Activated CD8-positive, alpha-beta memory T cell treated with anti-CD3 and anti-CD28 coated beads, Interleukin-2, amount 10 ng/mL, durations not matched to agents 7 days and 5 days (primary cell): ENCODE measurements around the gene PLXND1. TPM values are rescaled to one million over a fixed set of nuclear protein-coding genes. Genes with fewer than 3 reads are reported as not detected.

Experiments used
- ATAC-seq: fragments of 150-1000 bp; cut with Tn5 transposase; one replicate; pipeline ENCODE4 v1.10.0; 2021; ENCODE audit warnings: moderate library complexity
- CTCF ChIA-PET: fragments of 350-600 bp; sonication (Branson Sonifier 250); formaldehyde crosslinking; loops from one replicate; lab custom pipeline; 2021; ENCODE audit warnings: antibody characterized with exemption; lab: Charles Lee
- DNase-seq: peaks from one replicate; pipeline ENCODE4 v3.0.0-alpha.2; 2020
- H3K27ac Mint-ChIP-seq: one replicate; pipeline ENCODE4 v1.8.0; 2021; ENCODE audit warnings: mild to moderate bottlenecking, mixed read lengths
- H3K27me3 Mint-ChIP-seq: one replicate; pipeline ENCODE4 v1.8.0; 2021; ENCODE audit warnings: mixed read lengths
- H3K36me3 Mint-ChIP-seq: one replicate; pipeline ENCODE4 v1.8.0; 2021; ENCODE audit warnings: mild to moderate bottlenecking, mixed read lengths
- H3K4me1 Mint-ChIP-seq: one replicate; pipeline ENCODE4 v1.8.0; 2021; ENCODE audit warnings: mixed read lengths
- H3K4me3 Mint-ChIP-seq: one replicate; pipeline ENCODE4 v1.8.0; 2021; ENCODE audit warnings: mild to moderate bottlenecking, moderate library complexity, mixed read lengths
- H3K9me3 Mint-ChIP-seq: one replicate; pipeline ENCODE4 v1.8.0; 2022; ENCODE audit warnings: low read depth, mixed read lengths
- total RNA-seq, 2 experiments: library from RNA; stranded (reverse); gene quantifications; one replicate each; pipeline ENCODE4 v1.2.3, GENCODE V29; 2021

Gene PLXND1
- total RNA-seq, 2 experiments from 2014 or later, result 1.1 to 3.0 TPM

GRCh38 chr3:129624347-129625071, 18.0 kb upstream of the PLXND1 start:
- Mint-ChIP-seq H3K9me3 (no peaks in the 10 kb centered on the region), H3K4me1 (peaks cover 20% of the 10 kb centered on the region), H3K4me3 (no peak overlapping the region), H3K36me3 (no peaks in the 10 kb centered on the region), H3K27ac (no peak overlapping the region), H3K27me3 (peaks cover 7% of the 10 kb centered on the region)
- no peak for ATAC-seq
- DNase-seq, result no peak
- CTCF ChIA-PET, result no interaction called here

- no peak for ATAC-seq
- Mint-ChIP-seq H3K4me3 (no peak overlapping the region), H3K9me3 (no peaks in the 10 kb centered on the region), H3K36me3 (no peaks in the 10 kb centered on the region), H3K4me1 (peaks cover 22% of the 10 kb centered on the region), H3K27me3 (peaks cover 11% of the 10 kb centered on the region), H3K27ac (no peak overlapping the region)
- no peak for DNase-seq
- CTCF ChIA-PET, result no interaction called here
These were observed 17.1 kb upstream of the PLXND1 start for GRCh38 chr3:129623447-129624118.

- Mint-ChIP-seq H3K4me3 (no peak overlapping the region), H3K4me1 (peaks cover 21% of the 10 kb centered on the region), H3K27ac (no peak overlapping the region), H3K9me3 (no peaks in the 10 kb centered on the region), H3K27me3 (peaks cover 9% of the 10 kb centered on the region), H3K36me3 (no peaks in the 10 kb centered on the region)
- ATAC-seq (no peak), DNase-seq (no peak)
- CTCF ChIA-PET, result no interaction called here
These were observed 16.5 kb upstream of the PLXND1 start for GRCh38 chr3:129622933-129623332.

GRCh38 chr3:129622226-129622874, 15.9 kb upstream of the PLXND1 start:
- Mint-ChIP-seq H3K9me3 (no peaks in the 10 kb centered on the region), H3K36me3 (no peaks in the 10 kb centered on the region), H3K27ac (no peak overlapping the region), H3K4me3 (no peak overlapping the region), H3K27me3 (peaks cover 9% of the 10 kb centered on the region), H3K4me1 (peaks cover 16% of the 10 kb centered on the region)
- ATAC-seq (no peak), DNase-seq (no peak)
- CTCF ChIA-PET, result no interaction called here

GRCh38 chr3:129621626-129622225, 15.2 kb upstream of the PLXND1 start:
- no peaks in the 10 kb centered on the region for H3K9me3 Mint-ChIP-seq
- ATAC-seq (no peak), DNase-seq (no peak)
- no peak overlapping the region for H3K27ac Mint-ChIP-seq
- peaks cover 9% of the 10 kb centered on the region for H3K27me3 Mint-ChIP-seq
- CTCF ChIA-PET, result interaction anchor here (0.6 kb wide), 1 partner anchor 129 kb away, joined by 3 read pairs; no protein-coding TSS in a partner anchor
- H3K4me3 Mint-ChIP-seq, result no peak overlapping the region
- H3K36me3 Mint-ChIP-seq, result no peaks in the 10 kb centered on the region
- peaks cover 14% of the 10 kb centered on the region for H3K4me1 Mint-ChIP-seq

- CTCF ChIA-PET, result interaction anchor here (0.6 kb wide), 1 partner anchor 130 kb away, joined by 3 read pairs; no protein-coding TSS in a partner anchor
- no peak overlapping the region for H3K27ac Mint-ChIP-seq
- no peak overlapping the region for H3K4me3 Mint-ChIP-seq
- H3K9me3 Mint-ChIP-seq, result no peaks in the 10 kb centered on the region
- H3K4me1 Mint-ChIP-seq, result peaks cover 8% of the 10 kb centered on the region
- no peak for DNase-seq
- no peaks in the 10 kb centered on the region for H3K36me3 Mint-ChIP-seq
- peaks cover 9% of the 10 kb centered on the region for H3K27me3 Mint-ChIP-seq
- no peak for ATAC-seq
These were observed 14.5 kb upstream of the PLXND1 start for GRCh38 chr3:129620828-129621559.

DNA sequence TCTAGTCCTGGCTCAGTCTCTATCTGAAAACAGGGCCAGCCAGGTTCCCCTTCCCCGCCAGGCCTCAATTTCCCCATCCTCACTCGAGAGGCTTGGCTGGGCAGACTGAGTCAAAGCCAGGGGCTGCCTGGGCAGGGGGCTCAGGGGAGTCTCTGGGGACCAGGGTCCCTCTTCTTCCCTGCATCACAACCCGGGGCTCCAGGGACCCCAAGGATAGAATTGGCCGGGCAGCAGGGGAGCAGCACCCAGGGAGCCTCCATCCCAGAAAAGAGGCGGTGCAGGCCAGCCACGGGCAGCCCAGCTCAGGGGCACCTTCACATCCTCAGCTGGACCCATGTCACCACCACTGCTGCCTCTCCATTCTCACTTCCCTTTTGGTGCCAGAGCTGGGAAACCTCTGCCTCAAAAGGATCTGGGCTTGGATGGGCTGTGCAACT, 13.3 kb upstream of the PLXND1 start:
- ATAC-seq, result no peak
- H3K27me3 Mint-ChIP-seq, result peaks cover 5% of the 10 kb centered on the region
- no peaks in the 10 kb centered on the region for H3K9me3 Mint-ChIP-seq
- H3K27ac Mint-ChIP-seq, result no peak overlapping the region
- H3K4me1 Mint-ChIP-seq, result peaks cover 5% of the 10 kb centered on the region
- H3K36me3 Mint-ChIP-seq, result no peaks in the 10 kb centered on the region
- no peak overlapping the region for H3K4me3 Mint-ChIP-seq
- CTCF ChIA-PET, result no interaction called here
- DNase-seq, result no peak

DNA sequence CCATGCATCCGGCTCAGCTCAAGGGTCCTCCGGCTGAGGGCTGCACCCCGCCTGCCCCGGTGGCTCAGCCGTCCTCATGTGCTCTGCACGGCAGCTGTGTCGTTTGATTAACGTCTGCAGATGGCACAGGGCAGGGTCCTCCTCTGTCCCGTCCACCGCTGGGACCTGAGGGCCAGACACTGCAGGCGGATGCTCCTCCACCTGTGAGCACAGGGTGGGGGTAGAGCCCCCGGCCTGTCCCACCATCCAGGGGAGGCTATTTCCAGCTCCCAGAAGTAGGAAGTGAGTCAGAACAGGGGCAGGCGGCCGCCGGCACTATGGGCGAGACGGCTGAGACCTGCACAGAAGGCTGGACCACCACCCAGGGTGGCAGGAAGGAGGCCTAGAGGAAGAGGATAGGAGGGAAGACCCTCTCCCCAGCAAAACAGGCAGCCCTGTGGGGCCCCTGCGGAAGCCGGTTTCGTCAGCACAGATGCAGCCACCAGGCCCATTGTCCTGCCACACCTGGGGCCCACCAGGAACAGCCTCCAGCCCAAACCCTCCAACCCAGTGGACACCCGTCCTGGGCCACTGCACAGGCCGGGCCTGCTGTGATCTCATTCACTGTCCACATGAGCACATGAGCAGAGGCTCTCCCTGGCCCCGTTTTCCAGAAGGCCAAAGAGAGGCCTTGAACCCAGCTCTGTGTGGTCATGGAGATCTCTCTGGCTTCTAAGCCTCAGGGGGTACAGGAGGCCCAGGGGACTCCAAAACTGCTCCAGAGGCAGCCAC, 12.6 kb upstream of the PLXND1 start:
- DNase-seq (no peak), ATAC-seq (no peak)
- Mint-ChIP-seq H3K9me3 (no peaks in the 10 kb centered on the region), H3K27ac (no peak overlapping the region), H3K36me3 (no peaks in the 10 kb centered on the region), H3K4me3 (no peak overlapping the region), H3K4me1 (peaks cover 5% of the 10 kb centered on the region), H3K27me3 (peaks cover 5% of the 10 kb centered on the region)
- CTCF ChIA-PET, result interaction anchor here (1.3 kb wide), 1 partner anchor 8 kb away, joined by 3 read pairs; no protein-coding TSS in a partner anchor

- DNase-seq (no peak), ATAC-seq (no peak)
- H3K36me3 Mint-ChIP-seq, result no peaks in the 10 kb centered on the region
- peak overlapping the region; percentile 3 for H3K27ac Mint-ChIP-seq
- peaks cover 5% of the 10 kb centered on the region for H3K4me1 Mint-ChIP-seq
- H3K4me3 Mint-ChIP-seq, result no peak overlapping the region
- CTCF ChIA-PET, result interaction anchor here (1.3 kb wide), 1 partner anchor 9 kb away, joined by 3 read pairs; no protein-coding TSS in a partner anchor
- H3K9me3 Mint-ChIP-seq, result no peaks in the 10 kb centered on the region
- peaks cover 5% of the 10 kb centered on the region for H3K27me3 Mint-ChIP-seq
These were observed 11.8 kb upstream of the PLXND1 start for GRCh38 chr3:129618186-129618820.

- no peaks in the 10 kb centered on the region for H3K36me3 Mint-ChIP-seq
- no peaks in the 10 kb centered on the region for H3K9me3 Mint-ChIP-seq
- H3K27me3 Mint-ChIP-seq, result peaks cover 5% of the 10 kb centered on the region
- DNase-seq, result no peak
- peaks cover 5% of the 10 kb centered on the region for H3K4me1 Mint-ChIP-seq
- H3K4me3 Mint-ChIP-seq, result no peak overlapping the region
- H3K27ac Mint-ChIP-seq, result no peak overlapping the region
- CTCF ChIA-PET, result interaction anchor here (1.3 kb wide), 1 partner anchor 10 kb away, joined by 3 read pairs; no protein-coding TSS in a partner anchor
- ATAC-seq, result no peak
These were observed 11.1 kb upstream of the PLXND1 start for GRCh38 chr3:129617381-129618185.

GRCh38 chr3:129616713-129617112, 10.2 kb upstream of the PLXND1 start:
- CTCF ChIA-PET, result no interaction called here

More at GRCh38 chr3:129616713-129617112, 10.2 kb upstream of the PLXND1 start:
- ATAC-seq, result no peak
- Mint-ChIP-seq H3K4me3 (no peak overlapping the region), H3K36me3 (no peaks in the 10 kb centered on the region), H3K9me3 (no peaks in the 10 kb centered on the region), H3K27me3 (peaks cover 5% of the 10 kb centered on the region), H3K27ac (no peak overlapping the region), H3K4me1 (peaks cover 5% of the 10 kb centered on the region)
- no peak for DNase-seq
